Transverse colon (tissue), 4 donors: ENCODE results near the gene MTX1.

Experiments
- EP300 ChIP-seq: sonication (generic); formaldehyde crosslinking; IDR thresholded peaks from one replicate; pipeline ENCODE4 v1.6.1; 2017; ENCODE audit warnings: antibody characterized with exemption, low read depth
- POLR2A ChIP-seq: fragments of 450-650 bp; IDR thresholded peaks from one replicate; pipeline ENCODE4 v1.6.1; 2016; ENCODE audit warnings: antibody characterized with exemption, mild to moderate bottlenecking, moderate library complexity
- POLR2AphosphoS5 ChIP-seq, 3 donors: sonication (generic); formaldehyde crosslinking; IDR thresholded peaks; one replicate each; pipeline ENCODE4 v1.6.1; 2016; ENCODE audit warnings: antibody characterized with exemption in 3 of 3
- TF ChIP-seq, protein P1 (sequence below), 5 experiments: fragments of 200-600 bp in 3 of 5; fragments of 450-650 bp in 2 of 5; sonication (generic) in 3 of 5; IDR thresholded peaks; 1 replicate in 2 of 5; 2 replicates in 3 of 5; pipeline ENCODE4 v1.5.1; 2016 to 2017; ENCODE audit warnings: antibody characterized with exemption in 5 of 5, inconsistent platforms in 3 of 5, mild to moderate bottlenecking in 2 of 5, moderate library complexity in 1 of 5

- TF ChIP-seq POLR2AphosphoS5 (IDR thresholded peaks at IDR 0.05) (no peak), POLR2A (no peak), EP300 (no peak)
- TF ChIP-seq, protein P1, sequence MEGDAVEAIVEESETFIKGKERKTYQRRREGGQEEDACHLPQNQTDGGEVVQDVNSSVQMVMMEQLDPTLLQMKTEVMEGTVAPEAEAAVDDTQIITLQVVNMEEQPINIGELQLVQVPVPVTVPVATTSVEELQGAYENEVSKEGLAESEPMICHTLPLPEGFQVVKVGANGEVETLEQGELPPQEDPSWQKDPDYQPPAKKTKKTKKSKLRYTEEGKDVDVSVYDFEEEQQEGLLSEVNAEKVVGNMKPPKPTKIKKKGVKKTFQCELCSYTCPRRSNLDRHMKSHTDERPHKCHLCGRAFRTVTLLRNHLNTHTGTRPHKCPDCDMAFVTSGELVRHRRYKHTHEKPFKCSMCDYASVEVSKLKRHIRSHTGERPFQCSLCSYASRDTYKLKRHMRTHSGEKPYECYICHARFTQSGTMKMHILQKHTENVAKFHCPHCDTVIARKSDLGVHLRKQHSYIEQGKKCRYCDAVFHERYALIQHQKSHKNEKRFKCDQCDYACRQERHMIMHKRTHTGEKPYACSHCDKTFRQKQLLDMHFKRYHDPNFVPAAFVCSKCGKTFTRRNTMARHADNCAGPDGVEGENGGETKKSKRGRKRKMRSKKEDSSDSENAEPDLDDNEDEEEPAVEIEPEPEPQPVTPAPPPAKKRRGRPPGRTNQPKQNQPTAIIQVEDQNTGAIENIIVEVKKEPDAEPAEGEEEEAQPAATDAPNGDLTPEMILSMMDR (IDR thresholded peaks at IDR 0.05) = no peak
These were observed 10.5 kb downstream of the MTX1 start for GRCh38 chr1:155218854-155219591.
